ENCODE data around the gene TSPAN11. TPM values are rescaled to one million over a fixed set of nuclear protein-coding genes. Genes with fewer than 3 reads are reported as not detected.

Gene TSPAN11
- total and polyA plus RNA-seq, 2 of the 8 experiments (the other 6 are each of a cell fraction or from before 2014, with no cell fraction given), result 3.9 to 8.2 TPM

DNA sequence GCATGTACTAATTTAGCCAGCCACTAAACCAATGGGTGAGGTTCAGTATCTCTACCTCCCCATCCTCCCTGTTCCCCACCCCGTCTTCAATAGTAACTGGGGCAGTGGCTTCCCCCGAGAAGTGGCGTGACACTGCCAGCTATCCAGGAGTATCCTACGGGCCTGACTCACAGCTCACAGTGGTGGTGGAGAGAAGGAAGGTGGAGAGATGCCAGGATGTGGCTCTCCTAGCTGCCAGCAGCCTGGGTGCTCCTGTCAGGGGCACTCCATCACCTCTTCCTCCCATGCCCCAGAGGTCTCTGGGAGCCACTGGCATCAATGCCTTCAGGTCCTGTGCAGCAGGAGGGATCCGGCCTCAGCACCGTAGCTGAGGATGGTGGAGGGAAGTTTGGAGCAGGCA, 49.0 kb downstream of the TSPAN11 start:
- H4K91ac ChIP-seq (replicated peaks; ENCODE audit: insufficient read length, low read length), result no peak overlapping the region
- H3K36me3 ChIP-seq (ENCODE audit: control insufficient read depth in 2 of 4, insufficient read depth in 4 of 4, low read length in 3 of 4), result no peaks in the 10 kb centered on the region
- H3K23ac ChIP-seq (ENCODE audit: insufficient read length), result no peak overlapping the region
- no peak overlapping the region for H4K5ac ChIP-seq (ENCODE audit: insufficient read length, low read depth, low read length)
- no peak overlapping the region for H3K18ac ChIP-seq (ENCODE audit: extremely low read depth, low read length)
- TF ChIP-seq JUND (IDR thresholded peaks at IDR 0.05; ENCODE audit: low read length) (no peak), ASH2L (IDR thresholded peaks at IDR 0.05; ENCODE audit: low read length) (no peak), YY1 (IDR thresholded peaks at IDR 0.05; ENCODE audit: low read depth, low read length) (no peak), SP1 (IDR thresholded peaks at IDR 0.05; ENCODE audit: low read depth, low read length) (no peak)
- TF ChIP-seq, protein P1, sequence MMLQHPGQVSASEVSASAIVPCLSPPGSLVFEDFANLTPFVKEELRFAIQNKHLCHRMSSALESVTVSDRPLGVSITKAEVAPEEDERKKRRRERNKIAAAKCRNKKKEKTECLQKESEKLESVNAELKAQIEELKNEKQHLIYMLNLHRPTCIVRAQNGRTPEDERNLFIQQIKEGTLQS (IDR thresholded peaks at IDR 0.05; ENCODE audit: insufficient read depth, low read depth, low read length), result no peak
- H3K4ac ChIP-seq (replicated peaks; ENCODE audit: insufficient read length, low read depth, low read length), result no peak overlapping the region
- H3K23me2 ChIP-seq (ENCODE audit: low read depth, low read length), result no peaks in the 10 kb centered on the region
- 90% methylated on average over 6 of the region's 6 CpGs; no CpG with 5 or more reads in 1 of the 2 experiments for WGBS, 2 experiments (ENCODE audit: extremely low coverage in 1 of 2, insufficient coverage in 1 of 2, insufficient read length in 1 of 2, insufficient replicate concordance in 2 of 2, low coverage in 1 of 2, low lambda C conversion rate in 2 of 2, missing lambda C conversion rate in 1 of 2)
- no peak overlapping the region for H2BK5ac ChIP-seq (ENCODE audit: low read depth, low read length)
- no peak overlapping the region for H3K56ac ChIP-seq (replicated peaks; ENCODE audit: insufficient read length, low read depth, low read length)
- H2AFZ ChIP-seq (ENCODE audit: low read length), result no peak overlapping the region
- CTCF ChIA-PET (ENCODE audit: partially characterized antibody), result interaction anchor here (0.8 to 21.1 kb wide), 8 partner anchors 7 to 128 kb away, joined by 3 to 205 read pairs (median 3); no protein-coding TSS in a partner anchor
- H3K79me1 ChIP-seq (ENCODE audit: low read depth, low read length), result no peaks in the 10 kb centered on the region
- H2BK120ac ChIP-seq (replicated peaks; ENCODE audit: low read depth, low read length), result no peak overlapping the region
- no peaks in the 10 kb centered on the region for H3K79me2 ChIP-seq (ENCODE audit: control insufficient read depth in 1 of 2, insufficient read depth in 2 of 2, low read length in 2 of 2)
- H3K4me2 ChIP-seq (ENCODE audit: insufficient read depth in 1 of 2, low read depth in 2 of 2, low read length in 2 of 2), result no peak overlapping the region
- H3K9me3 ChIP-seq (ENCODE audit: insufficient read depth in 2 of 2, low read depth in 1 of 2, low read length in 1 of 2), result no peaks in the 10 kb centered on the region
- POLR2A ChIA-PET (ENCODE audit: partially characterized antibody), result interaction anchor here (1.7 kb wide), 1 partner anchor 12 kb away, joined by 3 read pairs; no protein-coding TSS in a partner anchor
- peaks cover 2 to 17% (median 7%) of the 10 kb centered on the region in 4 experiments for H3K4me1 ChIP-seq (replicated peaks in 1 of 4; ENCODE audit: control insufficient read depth in 3 of 4, insufficient read depth in 4 of 4, low read length in 3 of 4)
- H3K27me3 ChIP-seq (replicated peaks in 1 of 4; ENCODE audit: control insufficient read depth in 3 of 4, extremely low read depth in 1 of 4, insufficient read depth in 3 of 4, low read length in 3 of 4), result peaks cover 0 to 2% (median 0%) of the 10 kb centered on the region in 4 experiments; a peak in 1 of 7 replicates
- H2BK15ac ChIP-seq (ENCODE audit: low read length), result no peak overlapping the region
- H4K8ac ChIP-seq (ENCODE audit: extremely low read depth, insufficient read depth, low read length), result no peak overlapping the region
- FAIRE-seq, result no peak
- H3K14ac ChIP-seq (ENCODE audit: insufficient read length), result no peak overlapping the region
- DNase-seq (ENCODE audit: low read depth in 1 of 2, low spot score in 2 of 2), result no peak
- no peak overlapping the region for H2AK5ac ChIP-seq (ENCODE audit: low read depth, low read length)
- H2BK20ac ChIP-seq (ENCODE audit: low read length), result no peak overlapping the region
- H4K20me1 ChIP-seq (replicated peaks in 1 of 2; ENCODE audit: control insufficient read depth in 1 of 2, insufficient read depth in 2 of 2, low read length in 2 of 2), result peaks cover 0 to 2% of the 10 kb centered on the region in 2 experiments
- H3K4me3 ChIP-seq (ENCODE audit: extremely low read depth in 1 of 4, insufficient read depth in 2 of 4, low read depth in 3 of 4, low read length in 4 of 4), result no peak overlapping the region
- H3K27ac ChIP-seq (ENCODE audit: low read depth, low read length), result no peak overlapping the region
- H3K9ac ChIP-seq (replicated peaks in 1 of 4; ENCODE audit: extremely low read depth in 1 of 4, low read depth in 3 of 4, low read length in 3 of 4), result no peak overlapping the region
- H2BK12ac ChIP-seq (ENCODE audit: low read depth, low read length), result 0 out of 2 replicates have a peak overlapping the region, but pooled peaks have one; percentile 27

Measured in H1 (cell line).